GM20000 (cell line): ENCODE data around the gene PGLYRP4.

Source experiments
- DNase-seq: peaks from one replicate; pipeline ENCODE4 v3.0.0; 2012; ENCODE audit warnings: low spot score
- CTCF ChIP-seq: IDR thresholded peaks from 2 replicates; pipeline ENCODE4 v1.5.1; 2012; ENCODE audit warnings: mild to moderate bottlenecking, control low read depth; ENCODE audit errors: extremely low read depth, missing control alignments

The PGLYRP4 gene

DNA sequence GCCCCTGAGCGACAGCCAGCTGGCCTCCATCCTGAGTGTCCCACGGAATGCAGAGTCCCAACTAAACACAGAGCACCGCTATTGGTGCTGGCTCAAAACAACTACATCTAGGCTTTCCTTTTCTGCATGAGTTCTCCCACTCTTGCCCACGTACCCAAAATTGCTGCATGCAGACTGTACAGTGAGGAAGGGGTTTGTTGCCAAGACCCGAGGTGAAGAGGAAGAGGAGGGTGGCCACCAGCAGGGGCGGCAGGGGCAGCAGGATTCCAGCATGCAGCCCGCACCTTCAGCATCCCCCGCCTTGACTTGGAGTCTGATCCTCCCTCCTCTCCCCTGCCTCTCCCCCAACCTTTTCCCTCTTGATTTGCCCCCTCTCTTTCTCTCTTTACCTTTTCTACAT is 17.1 kb upstream of the PGLYRP4 start:
- TF ChIP-seq CTCF: no peak
- DNase-seq: no peak

DNA sequence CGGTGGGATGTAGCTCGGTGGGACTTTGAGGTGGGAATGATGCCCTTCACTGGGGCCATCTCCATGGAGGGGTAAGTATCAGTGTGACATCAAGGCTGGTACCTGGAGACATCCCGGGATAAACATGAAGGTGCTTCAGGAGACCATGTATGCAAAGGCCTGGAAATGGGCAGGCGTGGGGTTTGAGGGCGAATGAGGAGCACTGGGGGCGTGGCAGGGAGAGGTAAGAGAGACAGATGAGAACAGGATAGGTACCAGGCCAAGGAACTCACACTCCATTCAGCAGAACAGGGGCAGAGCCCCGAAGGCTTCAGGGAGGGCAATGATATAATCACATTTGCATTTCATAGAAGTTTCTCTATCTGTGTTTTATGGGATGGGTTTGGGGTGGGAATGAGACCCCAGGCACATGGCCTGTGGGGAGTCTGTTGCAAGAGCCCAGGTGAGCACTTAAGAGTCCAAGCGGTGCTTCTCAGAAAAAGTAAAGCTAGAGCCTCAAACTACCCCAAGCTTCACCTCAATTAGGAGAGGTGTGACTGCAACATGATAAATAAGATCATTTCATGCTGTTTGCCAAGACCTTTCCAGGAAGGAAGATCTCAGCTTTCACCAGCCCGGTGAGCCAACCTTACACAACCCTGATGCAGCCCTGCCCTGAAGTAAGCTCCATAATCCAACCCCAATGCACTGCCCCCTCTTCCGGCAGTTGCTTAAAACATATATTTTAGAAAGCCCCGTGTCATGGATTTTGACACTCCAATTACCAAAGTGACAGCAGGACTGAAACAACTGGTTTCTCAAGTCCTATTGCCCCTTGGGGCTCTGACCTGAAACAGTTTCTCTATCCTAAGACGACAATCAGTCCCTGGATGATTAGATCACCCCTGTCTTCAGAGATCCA is 16.4 kb upstream of the PGLYRP4 start:
- no peak for DNase-seq
- no peak for TF ChIP-seq CTCF

DNA sequence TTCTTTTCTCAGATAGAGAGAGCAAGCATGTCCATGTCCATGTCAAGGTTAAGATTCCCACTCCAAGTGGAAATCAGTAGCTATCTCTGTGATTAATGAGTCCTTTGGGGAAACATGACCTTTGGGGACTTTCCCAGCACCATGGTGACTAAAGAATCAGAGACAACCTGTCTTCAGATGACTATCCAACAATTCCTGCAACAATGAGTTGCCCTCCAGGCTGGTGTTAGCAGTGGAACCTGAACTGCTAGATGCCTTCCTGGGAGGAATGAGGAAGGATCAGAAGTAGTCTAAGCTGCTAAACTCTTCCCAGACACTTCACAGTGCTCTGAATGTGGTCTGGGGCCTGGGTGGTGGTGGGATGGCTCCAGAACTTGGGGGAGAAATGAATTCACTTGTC is 15.5 kb upstream of the PGLYRP4 start:
- no peak for DNase-seq
- no peak for TF ChIP-seq CTCF

DNA sequence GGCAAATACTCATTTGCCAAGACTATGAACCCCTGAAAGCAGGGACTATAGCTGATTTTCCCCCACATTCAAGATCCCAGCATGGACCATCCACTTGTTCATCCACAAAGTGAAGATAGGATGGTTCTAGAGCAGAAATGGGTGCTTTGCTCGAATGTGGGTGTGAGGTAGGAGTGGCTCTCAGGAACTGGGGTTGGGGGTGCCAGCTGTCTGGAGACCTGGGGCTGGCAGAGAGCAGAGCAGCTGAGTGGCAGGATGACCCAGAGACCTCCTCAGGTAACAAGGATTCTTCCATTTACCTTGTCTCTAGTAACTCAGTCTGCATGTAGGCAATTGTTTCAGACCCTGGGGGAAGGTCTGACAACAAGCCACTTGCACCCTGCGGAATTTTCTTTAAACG is 15.0 kb upstream of the PGLYRP4 start:
- no peak for TF ChIP-seq CTCF
- DNase-seq: no peak

DNA sequence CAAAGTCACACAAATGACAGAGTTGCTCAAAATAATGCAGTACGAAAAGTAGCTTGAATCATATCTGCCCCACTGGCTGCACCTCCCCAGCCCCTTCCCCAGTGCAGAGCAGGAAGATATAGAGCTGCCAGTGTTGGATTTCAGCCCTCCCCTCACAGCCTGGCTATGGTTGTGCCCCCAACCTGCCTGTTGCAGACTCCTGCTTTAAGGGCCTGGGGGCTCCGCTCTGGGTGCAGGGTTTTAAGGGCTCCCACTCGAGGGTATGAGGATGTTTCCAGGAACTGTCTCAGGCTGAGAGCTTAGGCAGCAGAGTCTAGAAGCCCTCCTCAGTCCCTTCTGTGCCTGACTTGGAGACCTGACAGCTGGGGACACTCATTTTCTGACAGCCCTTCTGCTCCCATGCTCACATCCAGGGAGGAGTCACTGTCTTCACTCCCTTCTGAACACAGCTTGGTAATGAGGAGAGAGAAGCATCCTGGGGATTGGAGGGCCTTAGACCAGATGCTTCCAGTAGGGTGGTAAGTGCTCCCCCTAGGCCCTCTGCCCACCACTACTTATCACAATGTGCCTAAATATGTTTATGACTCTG is 13.6 kb upstream of the PGLYRP4 start:
- TF ChIP-seq CTCF: no peak
- DNase-seq: no peak

DNA sequence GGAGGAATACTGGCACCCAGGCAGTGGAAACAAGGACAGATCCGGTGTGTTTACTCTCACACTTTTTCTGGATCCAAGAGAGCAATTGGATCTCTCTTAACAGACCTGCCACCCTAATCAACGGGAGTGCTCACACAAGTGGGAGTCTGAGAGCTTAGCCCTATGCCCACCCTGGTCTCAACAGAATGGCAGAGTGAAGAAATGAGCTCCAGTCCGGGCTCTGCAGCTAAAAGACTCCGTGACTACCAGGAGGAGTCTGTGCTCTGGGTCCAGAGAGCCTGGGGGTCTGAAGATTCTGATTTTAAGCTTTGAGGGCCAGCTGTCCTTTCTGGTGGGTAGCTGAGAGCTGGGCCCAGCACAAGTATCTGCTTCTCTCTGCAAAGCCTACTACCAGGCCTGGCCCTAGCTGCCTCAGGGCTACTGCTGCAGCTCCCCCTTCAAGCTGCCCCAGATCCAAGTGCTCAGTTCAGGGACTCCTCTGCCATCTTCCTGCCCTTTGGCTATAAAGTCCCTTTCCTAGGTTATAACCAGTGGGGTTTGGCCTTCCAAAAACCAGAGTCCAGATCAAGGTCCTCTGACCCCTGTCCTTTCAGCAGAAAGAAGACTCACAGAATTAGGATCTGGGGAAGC is 13.0 kb upstream of the PGLYRP4 start:
- no peak for TF ChIP-seq CTCF

GRCh38 chr1:153360592-153361479 is 12.2 kb upstream of the PGLYRP4 start:
- no peak for TF ChIP-seq CTCF
- no peak for DNase-seq

More for the DNA sequence above, 13.0 kb upstream of the PGLYRP4 start:
- no peak for DNase-seq
